Hepatocyte (in vitro differentiated cells): ENCODE data around the gene HTT.

Experiments used
- EZH2 ChIP-seq: fragments of 200-600 bp; sonication (generic); IDR thresholded peaks from 2 replicates; pipeline ENCODE4 v1.6.1; 2016; ENCODE audit warnings: antibody characterized with exemption, mild to moderate bottlenecking, borderline replicate concordance
- TF ChIP-seq, protein P1 (sequence below): fragments of 200-600 bp; sonication (generic); IDR thresholded peaks from 2 replicates; pipeline ENCODE4 v1.5.1; 2016; ENCODE audit warnings: antibody characterized with exemption, mild to moderate bottlenecking; ENCODE audit not compliant: poor library complexity

- TF ChIP-seq, protein P1, sequence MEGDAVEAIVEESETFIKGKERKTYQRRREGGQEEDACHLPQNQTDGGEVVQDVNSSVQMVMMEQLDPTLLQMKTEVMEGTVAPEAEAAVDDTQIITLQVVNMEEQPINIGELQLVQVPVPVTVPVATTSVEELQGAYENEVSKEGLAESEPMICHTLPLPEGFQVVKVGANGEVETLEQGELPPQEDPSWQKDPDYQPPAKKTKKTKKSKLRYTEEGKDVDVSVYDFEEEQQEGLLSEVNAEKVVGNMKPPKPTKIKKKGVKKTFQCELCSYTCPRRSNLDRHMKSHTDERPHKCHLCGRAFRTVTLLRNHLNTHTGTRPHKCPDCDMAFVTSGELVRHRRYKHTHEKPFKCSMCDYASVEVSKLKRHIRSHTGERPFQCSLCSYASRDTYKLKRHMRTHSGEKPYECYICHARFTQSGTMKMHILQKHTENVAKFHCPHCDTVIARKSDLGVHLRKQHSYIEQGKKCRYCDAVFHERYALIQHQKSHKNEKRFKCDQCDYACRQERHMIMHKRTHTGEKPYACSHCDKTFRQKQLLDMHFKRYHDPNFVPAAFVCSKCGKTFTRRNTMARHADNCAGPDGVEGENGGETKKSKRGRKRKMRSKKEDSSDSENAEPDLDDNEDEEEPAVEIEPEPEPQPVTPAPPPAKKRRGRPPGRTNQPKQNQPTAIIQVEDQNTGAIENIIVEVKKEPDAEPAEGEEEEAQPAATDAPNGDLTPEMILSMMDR: no peak
- TF ChIP-seq EZH2: no peak
Observed at GRCh38 chr4:3245676-3246075, 171.2 kb downstream of the HTT start.
